Measurements from ENCODE around the gene MYPOP.
A peak's percentile ranks its signal among the peaks of the same experiment; 100 is the strongest.

MYPOP gene

GRCh38 chr19:45885556-45886426 lies 16.6 kb downstream of the MYPOP start, which contains the start of gene IRF2BP1:
Gene IRF2BP1 (minus strand): TSS chr19:45886141. CDS start chr19:45885774, 367 bp downstream.
- Mint-ChIP-seq H3K36me3 (ENCODE audit: insufficient read depth) (peaks cover 10% of the 10 kb centered on the region), H3K4me3 (peak within 1 kb of the TSS; percentile 96), H3K27ac (ENCODE audit: low read depth) (peak within 1 kb of the TSS; percentile 96), H3K9me3 (no peaks in the 10 kb centered on the region), H3K4me1 (peaks cover 24% of the 10 kb centered on the region), H3K27me3 (no peaks in the 10 kb centered on the region)
- ATAC-seq (replicated peaks; ENCODE audit: extremely low read depth, poor library complexity, severe bottlenecking) (peak; percentile 84), DNase-seq (ENCODE audit: low spot score in 2 of 2) (peak; percentile 80 to 85)

- Mint-ChIP-seq H3K4me1 (peaks cover 24% of the 10 kb centered on the region), H3K9me3 (no peaks in the 10 kb centered on the region), H3K27ac (ENCODE audit: low read depth) (no peak overlapping the region), H3K36me3 (ENCODE audit: insufficient read depth) (peaks cover 10% of the 10 kb centered on the region), H3K4me3 (peak overlapping the region; percentile 96), H3K27me3 (no peaks in the 10 kb centered on the region)
- DNase-seq (ENCODE audit: low spot score in 2 of 2) (no peak), ATAC-seq (replicated peaks; ENCODE audit: extremely low read depth, poor library complexity, severe bottlenecking) (no peak)
Observed at GRCh38 chr19:45884682-45885555, 17.5 kb downstream of the MYPOP start.

GRCh38 chr19:45883881-45884681 lies 18.3 kb downstream of the MYPOP start:
- H3K9me3 Mint-ChIP-seq = no peaks in the 10 kb centered on the region
- H3K27ac Mint-ChIP-seq (ENCODE audit: low read depth) = peak overlapping the region; percentile 26
- H3K4me3 Mint-ChIP-seq = peak overlapping the region; percentile 68
- ATAC-seq (replicated peaks; ENCODE audit: extremely low read depth, poor library complexity, severe bottlenecking) (no peak), DNase-seq (ENCODE audit: low spot score in 2 of 2) (no peak)
- H3K27me3 Mint-ChIP-seq = peaks cover 2% of the 10 kb centered on the region
- peaks cover 24% of the 10 kb centered on the region for H3K4me1 Mint-ChIP-seq
- H3K36me3 Mint-ChIP-seq (ENCODE audit: insufficient read depth) = peaks cover 10% of the 10 kb centered on the region

GRCh38 chr19:45883586-45883880 lies 18.9 kb downstream of the MYPOP start:
- DNase-seq (ENCODE audit: low spot score in 2 of 2) = no peak
- Mint-ChIP-seq H3K27me3 (peaks cover 7% of the 10 kb centered on the region), H3K9me3 (no peaks in the 10 kb centered on the region), H3K4me3 (peak overlapping the region; percentile 68), H3K27ac (ENCODE audit: low read depth) (peak overlapping the region; percentile 26), H3K36me3 (ENCODE audit: insufficient read depth) (peaks cover 10% of the 10 kb centered on the region), H3K4me1 (peaks cover 24% of the 10 kb centered on the region)
- no peak for ATAC-seq (replicated peaks; ENCODE audit: extremely low read depth, poor library complexity, severe bottlenecking)

- peaks cover 24% of the 10 kb centered on the region for H3K4me1 Mint-ChIP-seq
- H3K27me3 Mint-ChIP-seq = peaks cover 13% of the 10 kb centered on the region
- no peak for ATAC-seq (replicated peaks; ENCODE audit: extremely low read depth, poor library complexity, severe bottlenecking)
- H3K9me3 Mint-ChIP-seq = no peaks in the 10 kb centered on the region
- H3K27ac Mint-ChIP-seq (ENCODE audit: low read depth) = peak overlapping the region; percentile 26
- peak overlapping the region; percentile 68 for H3K4me3 Mint-ChIP-seq
- DNase-seq (ENCODE audit: low spot score in 2 of 2) = peak; percentile 74 to 88
- peaks cover 10% of the 10 kb centered on the region for H3K36me3 Mint-ChIP-seq (ENCODE audit: insufficient read depth)
Observed at GRCh38 chr19:45882652-45883585, 19.5 kb downstream of the MYPOP start.

GRCh38 chr19:45881909-45882528 lies 20.4 kb downstream of the MYPOP start:
- peaks cover 14% of the 10 kb centered on the region for H3K27me3 Mint-ChIP-seq
- peaks cover 24% of the 10 kb centered on the region for H3K4me1 Mint-ChIP-seq
- DNase-seq (ENCODE audit: low spot score in 2 of 2) = no peak
- H3K4me3 Mint-ChIP-seq = no peak overlapping the region
- peaks cover 10% of the 10 kb centered on the region for H3K36me3 Mint-ChIP-seq (ENCODE audit: insufficient read depth)
- no peaks in the 10 kb centered on the region for H3K9me3 Mint-ChIP-seq
- H3K27ac Mint-ChIP-seq (ENCODE audit: low read depth) = no peak overlapping the region
- no peak for ATAC-seq (replicated peaks; ENCODE audit: extremely low read depth, poor library complexity, severe bottlenecking)

GRCh38 chr19:45881082-45881908 lies 21.1 kb downstream of the MYPOP start:
- DNase-seq (ENCODE audit: low spot score in 2 of 2) (no peak), ATAC-seq (replicated peaks; ENCODE audit: extremely low read depth, poor library complexity, severe bottlenecking) (no peak)
- Mint-ChIP-seq H3K9me3 (no peaks in the 10 kb centered on the region), H3K27me3 (peaks cover 19% of the 10 kb centered on the region), H3K27ac (ENCODE audit: low read depth) (no peak overlapping the region), H3K36me3 (ENCODE audit: insufficient read depth) (peaks cover 8% of the 10 kb centered on the region), H3K4me1 (peaks cover 20% of the 10 kb centered on the region), H3K4me3 (no peak overlapping the region)

- DNase-seq (ENCODE audit: low spot score in 2 of 2) = no peak
- Mint-ChIP-seq H3K4me1 (peaks cover 19% of the 10 kb centered on the region), H3K27me3 (peaks cover 32% of the 10 kb centered on the region), H3K27ac (ENCODE audit: low read depth) (no peak overlapping the region), H3K4me3 (no peak overlapping the region), H3K36me3 (ENCODE audit: insufficient read depth) (peaks cover 3% of the 10 kb centered on the region), H3K9me3 (no peaks in the 10 kb centered on the region)
- ATAC-seq (replicated peaks; ENCODE audit: extremely low read depth, poor library complexity, severe bottlenecking) = no peak
Observed at GRCh38 chr19:45879971-45880370, 22.4 kb downstream of the MYPOP start.

GRCh38 chr19:45879055-45879454 lies 23.4 kb downstream of the MYPOP start:
- ATAC-seq (replicated peaks; ENCODE audit: extremely low read depth, poor library complexity, severe bottlenecking) (no peak), DNase-seq (ENCODE audit: low spot score in 2 of 2) (no peak)
- H3K9me3 Mint-ChIP-seq = no peaks in the 10 kb centered on the region
- peaks cover 2% of the 10 kb centered on the region for H3K36me3 Mint-ChIP-seq (ENCODE audit: insufficient read depth)
- peaks cover 40% of the 10 kb centered on the region for H3K27me3 Mint-ChIP-seq
- no peak overlapping the region for H3K4me3 Mint-ChIP-seq
- H3K4me1 Mint-ChIP-seq = peaks cover 19% of the 10 kb centered on the region
- H3K27ac Mint-ChIP-seq (ENCODE audit: low read depth) = no peak overlapping the region

GRCh38 chr19:45878043-45878794 lies 24.2 kb downstream of the MYPOP start:
- DNase-seq (ENCODE audit: low spot score in 2 of 2) (no peak), ATAC-seq (replicated peaks; ENCODE audit: extremely low read depth, poor library complexity, severe bottlenecking) (no peak)
- peaks cover 2% of the 10 kb centered on the region for H3K36me3 Mint-ChIP-seq (ENCODE audit: insufficient read depth)
- H3K9me3 Mint-ChIP-seq = no peaks in the 10 kb centered on the region
- peaks cover 12% of the 10 kb centered on the region for H3K4me1 Mint-ChIP-seq
- no peak overlapping the region for H3K27ac Mint-ChIP-seq (ENCODE audit: low read depth)
- H3K4me3 Mint-ChIP-seq = no peak overlapping the region
- H3K27me3 Mint-ChIP-seq = peaks cover 40% of the 10 kb centered on the region
